ENCODE data around the gene SHANK2. TPM values are rescaled to one million over a fixed set of nuclear protein-coding genes. Genes with fewer than 3 reads are reported as not detected.

The SHANK2 gene
- total RNA-seq, 2 experiments from 2014 or later = not detected

GRCh38 chr11:71279916-71280645, 27.7 kb upstream of the SHANK2 start:
- H3K79me2 ChIP-seq (ENCODE audit: insufficient read depth, low read depth, low read length) = no peaks in the 10 kb centered on the region
- intact Hi-C loops (cut with micrococcal nuclease; ENCODE audit: unreplicated experiment) = no loop called here
- TF ChIP-seq, protein P1, sequence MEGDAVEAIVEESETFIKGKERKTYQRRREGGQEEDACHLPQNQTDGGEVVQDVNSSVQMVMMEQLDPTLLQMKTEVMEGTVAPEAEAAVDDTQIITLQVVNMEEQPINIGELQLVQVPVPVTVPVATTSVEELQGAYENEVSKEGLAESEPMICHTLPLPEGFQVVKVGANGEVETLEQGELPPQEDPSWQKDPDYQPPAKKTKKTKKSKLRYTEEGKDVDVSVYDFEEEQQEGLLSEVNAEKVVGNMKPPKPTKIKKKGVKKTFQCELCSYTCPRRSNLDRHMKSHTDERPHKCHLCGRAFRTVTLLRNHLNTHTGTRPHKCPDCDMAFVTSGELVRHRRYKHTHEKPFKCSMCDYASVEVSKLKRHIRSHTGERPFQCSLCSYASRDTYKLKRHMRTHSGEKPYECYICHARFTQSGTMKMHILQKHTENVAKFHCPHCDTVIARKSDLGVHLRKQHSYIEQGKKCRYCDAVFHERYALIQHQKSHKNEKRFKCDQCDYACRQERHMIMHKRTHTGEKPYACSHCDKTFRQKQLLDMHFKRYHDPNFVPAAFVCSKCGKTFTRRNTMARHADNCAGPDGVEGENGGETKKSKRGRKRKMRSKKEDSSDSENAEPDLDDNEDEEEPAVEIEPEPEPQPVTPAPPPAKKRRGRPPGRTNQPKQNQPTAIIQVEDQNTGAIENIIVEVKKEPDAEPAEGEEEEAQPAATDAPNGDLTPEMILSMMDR (conservative IDR thresholded peaks at IDR 0.05; ENCODE audit: low read length) = no peak
- TF ChIP-seq EZH2phosphoT487 (IDR thresholded peaks at IDR 0.05; ENCODE audit: borderline replicate concordance, low read depth, low read length) = no peak
- H3K4me2 ChIP-seq (ENCODE audit: low read length) = no peak overlapping the region
- H3K36me3 ChIP-seq (ENCODE audit: insufficient read depth, low read length) = no peaks in the 10 kb centered on the region
- no peaks in the 10 kb centered on the region for H3K9me3 ChIP-seq (ENCODE audit: low read length)
- no peaks in the 10 kb centered on the region for H3K9me2 ChIP-seq (ENCODE audit: insufficient read depth, low read length)
- H3K4me1 ChIP-seq (ENCODE audit: insufficient read depth, low read length, poor library complexity, severe bottlenecking) = no peaks in the 10 kb centered on the region
- H2AFZ ChIP-seq (ENCODE audit: low read length) = no peak overlapping the region
- BruUV-seq (replicated peaks) = no TSS peak
- H3K4me3 ChIP-seq (ENCODE audit: low read depth, low read length, poor library complexity, severe bottlenecking) = no peak overlapping the region
- H3K27ac ChIP-seq (ENCODE audit: low read depth, low read length, poor library complexity, severe bottlenecking) = no peak overlapping the region
- DNase-seq (ENCODE audit: low spot score) = no peak
- no peaks in the 10 kb centered on the region for H4K20me1 ChIP-seq (ENCODE audit: insufficient read depth, low read length)
- ChIA-PET POLR2A (no interaction called here), CTCF (ENCODE audit: unreplicated experiment) (no interaction called here)

GRCh38 chr11:71272161-71272560, 19.8 kb upstream of the SHANK2 start:
- intact Hi-C loops (cut with micrococcal nuclease; ENCODE audit: unreplicated experiment) = no loop called here
- no TSS peak for BruUV-seq (replicated peaks)
- no peaks in the 10 kb centered on the region for H4K20me1 ChIP-seq (ENCODE audit: insufficient read depth, low read length)
- no peak for DNase-seq (ENCODE audit: low spot score)
- H3K4me3 ChIP-seq (ENCODE audit: low read depth, low read length, poor library complexity, severe bottlenecking) = no peak overlapping the region
- H2AFZ ChIP-seq (ENCODE audit: low read length) = no peak overlapping the region
- no peaks in the 10 kb centered on the region for H3K79me2 ChIP-seq (ENCODE audit: insufficient read depth, low read depth, low read length)
- POLR2A ChIA-PET = no interaction called here
- no peaks in the 10 kb centered on the region for H3K9me2 ChIP-seq (ENCODE audit: insufficient read depth, low read length)
- H3K4me2 ChIP-seq (ENCODE audit: low read length) = no peak overlapping the region
- H3K36me3 ChIP-seq (ENCODE audit: insufficient read depth, low read length) = no peaks in the 10 kb centered on the region
- H3K9me3 ChIP-seq (ENCODE audit: low read length) = no peaks in the 10 kb centered on the region
- H3K27ac ChIP-seq (ENCODE audit: low read depth, low read length, poor library complexity, severe bottlenecking) = no peak overlapping the region
- no peak for TF ChIP-seq EZH2phosphoT487 (IDR thresholded peaks at IDR 0.05; ENCODE audit: borderline replicate concordance, low read depth, low read length)
- TF ChIP-seq, protein P1 (conservative IDR thresholded peaks at IDR 0.05; ENCODE audit: low read length) = no peak
- CTCF ChIA-PET (ENCODE audit: unreplicated experiment) = no interaction called here
- no peaks in the 10 kb centered on the region for H3K4me1 ChIP-seq (ENCODE audit: insufficient read depth, low read length, poor library complexity, severe bottlenecking)

Data from OCI-LY7 (cell line).